ENCODE data around the gene SUSD6. TPM values are rescaled to one million over a fixed set of nuclear protein-coding genes. Genes with fewer than 3 reads are reported as not detected.

SUSD6 gene
- total and polyA plus RNA-seq, 9 of the 15 experiments (the other 6 are each of a cell fraction or from before 2014, with no cell fraction given) = 2.9 to 20.7 (median 5.6) TPM

DNA sequence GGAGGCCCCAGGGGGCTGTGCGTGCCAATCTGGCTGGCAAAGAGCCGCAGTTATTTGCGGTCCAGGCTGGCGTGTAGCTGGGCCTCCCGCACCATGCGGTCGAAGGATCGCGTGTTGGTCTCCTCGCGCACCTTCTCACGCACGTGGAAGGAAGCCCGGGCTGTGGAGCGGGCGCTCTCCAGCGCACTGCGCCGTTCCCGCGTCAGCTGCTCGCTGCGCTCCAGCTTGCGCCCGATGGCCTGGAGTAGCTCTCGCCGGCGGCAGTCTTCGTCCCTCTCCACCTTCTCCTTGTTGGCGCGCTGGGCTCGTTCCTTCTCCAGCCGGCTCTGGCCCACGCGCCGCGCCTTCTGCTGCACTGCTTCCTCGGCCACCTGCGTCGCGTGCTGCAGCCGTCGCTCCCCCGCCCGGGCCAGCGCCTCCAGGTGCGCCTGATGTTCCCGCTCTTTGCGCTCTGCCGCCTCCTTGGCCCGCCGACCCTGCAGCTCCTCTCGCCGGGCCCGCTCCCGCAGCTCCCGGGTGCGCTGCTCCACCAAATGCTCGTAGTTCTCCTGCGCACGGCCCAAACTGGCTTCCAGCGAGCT lies 39.9 kb upstream of the SUSD6 start:
- no peak for ATAC-seq
- Histone ChIP-seq H4K20me1 (replicated peaks; ENCODE audit: control insufficient read depth, insufficient read depth, low read length) (no peaks in the 10 kb centered on the region), H3K4me2 (ENCODE audit: insufficient read depth, low read length) (no peak overlapping the region), H3K36me3 (ENCODE audit: control insufficient read depth, insufficient read depth, low read length) (no peaks in the 10 kb centered on the region), H3K9me1 (ENCODE audit: control insufficient read depth, insufficient read depth, low read length) (no peaks in the 10 kb centered on the region), H3K4me3 (no peak overlapping the region), H3K79me2 (ENCODE audit: control insufficient read depth, insufficient read depth, low read length) (no peaks in the 10 kb centered on the region), H3K4me1 (replicated peaks in 1 of 2; ENCODE audit: control insufficient read depth in 2 of 2, insufficient read depth in 2 of 2, low read length in 2 of 2) (peaks cover 0 to 17% of the 10 kb centered on the region in 2 experiments; a peak in 2 of 5 replicates), H3K9me3 (replicated peaks; ENCODE audit: control insufficient read depth, insufficient read depth, low read depth, low read length) (no peaks in the 10 kb centered on the region), H3K27me3 (ENCODE audit: control insufficient read depth in 2 of 2, insufficient read depth in 2 of 2, low read length in 2 of 2) (peaks cover 5 to 31% of the 10 kb centered on the region in 2 experiments; a peak in 3 of 5 replicates), H3K27ac (ENCODE audit: extremely low read depth, low read depth, low read length) (no peak overlapping the region), H2AFZ (ENCODE audit: low read depth, low read length) (no peak overlapping the region), H3K9ac (ENCODE audit: insufficient read depth in 1 of 2, low read depth in 2 of 2, low read length in 2 of 2) (no peak overlapping the region)
- intact Hi-C loops (cut with micrococcal nuclease) (loop anchor here (10.0 kb wide), 1 partner anchor 327 kb away; no protein-coding TSS in a partner anchor), in situ Hi-C loops (cut with MboI) (loop anchor here (25.0 kb wide), 1 partner anchor 466 kb away; no protein-coding TSS in a partner anchor)
- FAIRE-seq = no peak
- BruUV-seq (replicated peaks) = no TSS peak
- POLR2A ChIA-PET = interaction anchor here (1.2 kb wide), 3 partner anchors 11 to 142 kb away, joined by 3 read pairs; no protein-coding TSS in a partner anchor
- CTCF ChIA-PET (ENCODE audit: low intra/inter-chr PET ratio) = no interaction called here
- WGBS (ENCODE audit: insufficient coverage, low coverage, missing lambda C conversion rate) = 64% methylated on average over 15 of the region's 62 CpGs
- DNase-seq (ENCODE audit: extremely low read depth in 1 of 4, low spot score in 3 of 4) = no peak
- TF ChIP-seq, protein P1, sequence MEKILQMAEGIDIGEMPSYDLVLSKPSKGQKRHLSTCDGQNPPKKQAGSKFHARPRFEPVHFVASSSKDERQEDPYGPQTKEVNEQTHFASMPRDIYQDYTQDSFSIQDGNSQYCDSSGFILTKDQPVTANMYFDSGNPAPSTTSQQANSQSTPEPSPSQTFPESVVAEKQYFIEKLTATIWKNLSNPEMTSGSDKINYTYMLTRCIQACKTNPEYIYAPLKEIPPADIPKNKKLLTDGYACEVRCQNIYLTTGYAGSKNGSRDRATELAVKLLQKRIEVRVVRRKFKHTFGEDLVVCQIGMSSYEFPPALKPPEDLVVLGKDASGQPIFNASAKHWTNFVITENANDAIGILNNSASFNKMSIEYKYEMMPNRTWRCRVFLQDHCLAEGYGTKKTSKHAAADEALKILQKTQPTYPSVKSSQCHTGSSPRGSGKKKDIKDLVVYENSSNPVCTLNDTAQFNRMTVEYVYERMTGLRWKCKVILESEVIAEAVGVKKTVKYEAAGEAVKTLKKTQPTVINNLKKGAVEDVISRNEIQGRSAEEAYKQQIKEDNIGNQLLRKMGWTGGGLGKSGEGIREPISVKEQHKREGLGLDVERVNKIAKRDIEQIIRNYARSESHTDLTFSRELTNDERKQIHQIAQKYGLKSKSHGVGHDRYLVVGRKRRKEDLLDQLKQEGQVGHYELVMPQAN (IDR thresholded peaks at IDR 0.05; ENCODE audit: borderline replicate concordance) = no peak
- no peak for TF ChIP-seq HDAC6 (IDR thresholded peaks at IDR 0.05; ENCODE audit: low read depth, low read length)
- TF ChIP-seq ZNF507 (tag; conservative IDR thresholded peaks at IDR 0.05) = no peak
- no peak for TF ChIP-seq NBN (IDR thresholded peaks at IDR 0.05; ENCODE audit: low read depth)
- TF ChIP-seq, protein P2, sequence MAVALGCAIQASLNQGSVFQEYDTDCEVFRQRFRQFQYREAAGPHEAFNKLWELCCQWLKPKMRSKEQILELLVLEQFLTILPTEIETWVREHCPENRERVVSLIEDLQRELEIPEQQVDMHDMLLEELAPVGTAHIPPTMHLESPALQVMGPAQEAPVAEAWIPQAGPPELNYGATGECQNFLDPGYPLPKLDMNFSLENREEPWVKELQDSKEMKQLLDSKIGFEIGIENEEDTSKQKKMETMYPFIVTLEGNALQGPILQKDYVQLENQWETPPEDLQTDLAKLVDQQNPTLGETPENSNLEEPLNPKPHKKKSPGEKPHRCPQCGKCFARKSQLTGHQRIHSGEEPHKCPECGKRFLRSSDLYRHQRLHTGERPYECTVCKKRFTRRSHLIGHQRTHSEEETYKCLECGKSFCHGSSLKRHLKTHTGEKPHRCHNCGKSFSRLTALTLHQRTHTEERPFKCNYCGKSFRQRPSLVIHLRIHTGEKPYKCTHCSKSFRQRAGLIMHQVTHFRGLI (CRISPR knock-in tag; IDR thresholded peaks at IDR 0.05) = no peak
- TF ChIP-seq, protein P3, sequence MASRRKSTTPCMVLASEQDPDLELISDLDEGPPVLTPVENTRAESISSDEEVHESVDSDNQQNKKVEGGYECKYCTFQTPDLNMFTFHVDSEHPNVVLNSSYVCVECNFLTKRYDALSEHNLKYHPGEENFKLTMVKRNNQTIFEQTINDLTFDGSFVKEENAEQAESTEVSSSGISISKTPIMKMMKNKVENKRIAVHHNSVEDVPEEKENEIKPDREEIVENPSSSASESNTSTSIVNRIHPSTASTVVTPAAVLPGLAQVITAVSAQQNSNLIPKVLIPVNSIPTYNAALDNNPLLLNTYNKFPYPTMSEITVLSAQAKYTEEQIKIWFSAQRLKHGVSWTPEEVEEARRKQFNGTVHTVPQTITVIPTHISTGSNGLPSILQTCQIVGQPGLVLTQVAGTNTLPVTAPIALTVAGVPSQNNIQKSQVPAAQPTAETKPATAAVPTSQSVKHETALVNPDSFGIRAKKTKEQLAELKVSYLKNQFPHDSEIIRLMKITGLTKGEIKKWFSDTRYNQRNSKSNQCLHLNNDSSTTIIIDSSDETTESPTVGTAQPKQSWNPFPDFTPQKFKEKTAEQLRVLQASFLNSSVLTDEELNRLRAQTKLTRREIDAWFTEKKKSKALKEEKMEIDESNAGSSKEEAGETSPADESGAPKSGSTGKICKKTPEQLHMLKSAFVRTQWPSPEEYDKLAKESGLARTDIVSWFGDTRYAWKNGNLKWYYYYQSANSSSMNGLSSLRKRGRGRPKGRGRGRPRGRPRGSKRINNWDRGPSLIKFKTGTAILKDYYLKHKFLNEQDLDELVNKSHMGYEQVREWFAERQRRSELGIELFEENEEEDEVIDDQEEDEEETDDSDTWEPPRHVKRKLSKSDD (conservative IDR thresholded peaks at IDR 0.05; ENCODE audit: low read length) = no peak
- TF ChIP-seq, protein P4, sequence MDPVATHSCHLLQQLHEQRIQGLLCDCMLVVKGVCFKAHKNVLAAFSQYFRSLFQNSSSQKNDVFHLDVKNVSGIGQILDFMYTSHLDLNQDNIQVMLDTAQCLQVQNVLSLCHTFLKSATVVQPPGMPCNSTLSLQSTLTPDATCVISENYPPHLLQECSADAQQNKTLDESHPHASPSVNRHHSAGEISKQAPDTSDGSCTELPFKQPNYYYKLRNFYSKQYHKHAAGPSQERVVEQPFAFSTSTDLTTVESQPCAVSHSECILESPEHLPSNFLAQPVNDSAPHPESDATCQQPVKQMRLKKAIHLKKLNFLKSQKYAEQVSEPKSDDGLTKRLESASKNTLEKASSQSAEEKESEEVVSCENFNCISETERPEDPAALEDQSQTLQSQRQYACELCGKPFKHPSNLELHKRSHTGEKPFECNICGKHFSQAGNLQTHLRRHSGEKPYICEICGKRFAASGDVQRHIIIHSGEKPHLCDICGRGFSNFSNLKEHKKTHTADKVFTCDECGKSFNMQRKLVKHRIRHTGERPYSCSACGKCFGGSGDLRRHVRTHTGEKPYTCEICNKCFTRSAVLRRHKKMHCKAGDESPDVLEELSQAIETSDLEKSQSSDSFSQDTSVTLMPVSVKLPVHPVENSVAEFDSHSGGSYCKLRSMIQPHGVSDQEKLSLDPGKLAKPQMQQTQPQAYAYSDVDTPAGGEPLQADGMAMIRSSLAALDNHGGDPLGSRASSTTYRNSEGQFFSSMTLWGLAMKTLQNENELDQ (CRISPR knock-in tag; IDR thresholded peaks at IDR 0.05; ENCODE audit: borderline replicate concordance) = no peak
